K562 (cell line): ENCODE measurements around the gene NLE1. TPM values are rescaled to one million over a fixed set of nuclear protein-coding genes. Genes with fewer than 3 reads are reported as not detected.

Experiments used
- ATAC-seq: fragments of 200-7000 bp; cut with Tn5 transposase; 3 replicates; pipeline ENCODE4 v1.9.1; 2020; ENCODE audit warnings: moderate library complexity
- BruUV-seq: library from RNA; stranded (reverse); fragments of 400-500 nt; replicated peaks from 2 replicates; lab custom pipeline; 2021; lab: Mats Ljungman, UMichigan
- CTCF ChIA-PET: fragments of 300-600 bp; formaldehyde crosslinking; extraction: SDS; loops from one replicate; lab custom pipeline; 2021; ENCODE audit warnings: low intra/inter-chr PET ratio; lab: Yijun Ruan, JAX
- POLR2A ChIA-PET: fragments of 300-600, 350-650 bp; sonication (Branson Sonifier 250); formaldehyde crosslinking; extraction: SDS; loops from one replicate; lab custom pipeline; 2021; ENCODE audit warnings: antibody characterized with exemption, inconsistent platforms; lab: Yijun Ruan, JAX
- DNase-seq, 4 experiments: peaks; one replicate each; pipeline versions ENCODE4 v3.0.0 to v3.0.0-alpha.2; 2011 to 2018; ENCODE audit warnings: low spot score in 3 of 4, mixed read lengths in 3 of 4; ENCODE audit errors: extremely low read depth in 1 of 4
- FAIRE-seq: peaks from 2 replicates; lab custom pipeline; 2011; peaks lifted over from hg19 to GRCh38; lab: Jason Lieb, UNC
- H2AFZ ChIP-seq: 2 replicates; pipeline ENCODE4 v1.6.0; 2011; ENCODE audit warnings: low read depth, low read length, control low read depth, inconsistent platforms
- H3K27ac ChIP-seq: fragments of 200-600 bp; 3 replicates; pipeline ENCODE4 v1.8.0; 2011; ENCODE audit warnings: low read depth, mild to moderate bottlenecking, control low read depth, inconsistent platforms, low read length, moderate library complexity, mixed read lengths; ENCODE audit errors: extremely low read depth
- H3K27me3 ChIP-seq, 2 experiments: fragments of 300-600 bp in 1 of 2; 2 replicates in 1 of 2; 3 replicates in 1 of 2; pipeline versions ENCODE4 v1.6.0 to v1.8.0; 2011; ENCODE audit warnings: inconsistent platforms in 2 of 2, low read length in 2 of 2, mild to moderate bottlenecking in 1 of 2, mixed read lengths in 1 of 2, moderate library complexity in 1 of 2; ENCODE audit not compliant: control insufficient read depth in 2 of 2, insufficient read depth in 2 of 2
- H3K36me3 ChIP-seq: fragments of 300-600 bp; 3 replicates; pipeline ENCODE4 v1.8.0; 2011; ENCODE audit warnings: mild to moderate bottlenecking, low read length, inconsistent platforms; ENCODE audit not compliant: control insufficient read depth, insufficient read depth
- H3K4me1 ChIP-seq, 2 experiments: fragments of 200-600 bp in 1 of 2; replicated peaks in 1 of 2; 2 replicates in 1 of 2; 3 replicates in 1 of 2; pipeline versions ENCODE4 v1.5.1 to v1.8.0; 2011; ENCODE audit warnings: inconsistent platforms in 2 of 2, low read length in 2 of 2, mild to moderate bottlenecking in 1 of 2, mixed read lengths in 1 of 2, moderate library complexity in 1 of 2; ENCODE audit not compliant: control insufficient read depth in 2 of 2, insufficient read depth in 2 of 2
- H3K4me2 ChIP-seq: 2 replicates; pipeline ENCODE4 v1.6.1; 2011; ENCODE audit warnings: low read length, control low read depth, inconsistent platforms, mixed read lengths; ENCODE audit not compliant: insufficient read depth
- H3K4me3 ChIP-seq: fragments of 200-600 bp; sonication (generic), shearing (Covaris generic); 2 replicates; pipeline ENCODE4 v1.5.1; 2016; ENCODE audit warnings: control low read depth, inconsistent platforms
- H3K79me2 ChIP-seq: fragments of 200-600 bp; 3 replicates; pipeline ENCODE4 v1.8.0; 2011; ENCODE audit warnings: low read length, inconsistent platforms; ENCODE audit not compliant: control insufficient read depth, insufficient read depth
- H3K9ac ChIP-seq, 2 experiments: 2 replicates each; pipeline versions ENCODE4 v1.6.0 to v1.6.1; 2011; ENCODE audit warnings: low read depth in 2 of 2, low read length in 2 of 2, control low read depth in 1 of 2, inconsistent platforms in 1 of 2, mild to moderate bottlenecking in 1 of 2, mixed read lengths in 1 of 2; ENCODE audit not compliant: insufficient read depth in 1 of 2
- H3K9me1 ChIP-seq: one replicate; pipeline ENCODE4 v1.6.0; 2011; ENCODE audit warnings: inconsistent platforms, mild to moderate bottlenecking, low read length, moderate library complexity; ENCODE audit not compliant: control insufficient read depth, insufficient read depth
- H3K9me3 ChIP-seq: replicated peaks from 2 replicates; pipeline ENCODE4 v1.5.1; 2011; ENCODE audit warnings: low read depth, low read length, inconsistent platforms; ENCODE audit not compliant: control insufficient read depth, insufficient read depth
- H4K20me1 ChIP-seq: replicated peaks from 2 replicates; pipeline ENCODE4 v1.6.1; 2011; ENCODE audit warnings: low read length, inconsistent platforms, mixed read lengths; ENCODE audit not compliant: control insufficient read depth, insufficient read depth
- OTX1 ChIP-seq: fragments of 450-650 bp; formaldehyde crosslinking; IDR thresholded peaks from 2 replicates; pipeline ENCODE4 v1.4.0; 2022; ENCODE audit warnings: mild to moderate bottlenecking
- PCBP1 ChIP-seq: fragments of 200-400 bp; formaldehyde crosslinking; IDR thresholded peaks from 2 replicates; pipeline ENCODE4 v1.6.1; 2018; ENCODE audit warnings: mild to moderate bottlenecking, low read depth, low read length; ENCODE audit not compliant: poor library complexity, severe bottlenecking
- SMAD1 ChIP-seq: fragments of 150-350 bp; IDR thresholded peaks from 2 replicates; pipeline ENCODE4 v1.6.1; 2014; ENCODE audit warnings: low read length, low read depth; ENCODE audit not compliant: partially characterized antibody
- XRCC5 ChIP-seq: fragments of 200-400 bp; formaldehyde crosslinking; IDR thresholded peaks from 2 replicates; pipeline ENCODE4 v1.6.1; 2017; ENCODE audit warnings: low read depth, mild to moderate bottlenecking, low read length
- ZBTB17 ChIP-seq: fragments of 450-650 bp; formaldehyde crosslinking; IDR thresholded peaks from 2 replicates; pipeline ENCODE4 v1.4.0; 2020; ENCODE audit warnings: mild to moderate bottlenecking
- ZNF174 ChIP-seq: fragments of 250-450 bp; sonication (Bioruptor Pico); IDR thresholded peaks from 2 replicates; pipeline ENCODE4 v1.4.0; 2020; ENCODE audit warnings: mild to moderate bottlenecking
- WGBS: fragments of 100-300 bp; shearing (Covaris generic); methylation state at CpG from one replicate; pipeline ENCODE4 v1.1.6; 2016; ENCODE audit warnings: low coverage, mixed read lengths; ENCODE audit not compliant: insufficient coverage; ENCODE audit errors: missing lambda C conversion rate; 5-methylcytosine and 5-hydroxymethylcytosine counted together
- in situ Hi-C: fragments of 300-500 bp; cut with MboI; formaldehyde crosslinking; loops from 4 replicates; pipeline ENCODE4 v1.15.0; 2018; ENCODE audit warnings: inconsistent platforms, mixed read lengths
- intact Hi-C: fragments of 100-400 bp; cut with micrococcal nuclease; formaldehyde crosslinking; loops from 2 replicates; pipeline ENCODE4 v1.14.2; 2022
- polyA plus RNA-seq, 8 experiments: library from polyadenylated mRNA; depleted of rRNA in 4 of 8; stranded (reverse) in 5 of 8; unstranded in 3 of 8; fragments of >200 nt; fragmentation: Nextera tagmentation in 2 of 8; fragmentation: Illumina TruSeq in 1 of 8; extraction: Ambion mirVana in 2 of 8; extraction: Trizol in 1 of 8; gene quantifications; 2 replicates each; pipeline versions ENCODE4 v1.2.1 to v1.2.3, GENCODE V29; 2011 to 2014; ENCODE audit warnings: inconsistent platforms in 1 of 8, missing spikeins in 1 of 8
- total RNA-seq, 7 experiments: library from RNA; depleted of rRNA in 6 of 7; stranded (reverse); fragments of >200 nt in 6 of 7; fragmentation: Illumina TruSeq in 2 of 7; extraction: Trizol in 2 of 7; gene quantifications; 2 replicates each; pipeline versions ENCODE4 v1.2.1 to v1.2.3, GENCODE V29; 2011 to 2021; ENCODE audit warnings: low replicate concordance in 1 of 7
- TF ChIP-seq, protein P1 (sequence below): fragments of 450-650 bp; IDR thresholded peaks from 2 replicates; pipeline ENCODE4 v1.6.1; 2017; ENCODE audit warnings: antibody characterized with exemption, mild to moderate bottlenecking
- TF ChIP-seq, protein P2 (sequence below), 2 experiments: fragments of 450-650 bp; conservative IDR thresholded peaks; 2 replicates each; pipeline ENCODE4 v1.6.1; 2017; ENCODE audit warnings: mild to moderate bottlenecking in 2 of 2, moderate library complexity in 2 of 2

The NLE1 gene
- total and polyA plus RNA-seq, 9 of the 15 experiments (the other 6 are each of a cell fraction or from before 2014, with no cell fraction given) = 3.8 to 69.0 (median 29.4) TPM

DNA sequence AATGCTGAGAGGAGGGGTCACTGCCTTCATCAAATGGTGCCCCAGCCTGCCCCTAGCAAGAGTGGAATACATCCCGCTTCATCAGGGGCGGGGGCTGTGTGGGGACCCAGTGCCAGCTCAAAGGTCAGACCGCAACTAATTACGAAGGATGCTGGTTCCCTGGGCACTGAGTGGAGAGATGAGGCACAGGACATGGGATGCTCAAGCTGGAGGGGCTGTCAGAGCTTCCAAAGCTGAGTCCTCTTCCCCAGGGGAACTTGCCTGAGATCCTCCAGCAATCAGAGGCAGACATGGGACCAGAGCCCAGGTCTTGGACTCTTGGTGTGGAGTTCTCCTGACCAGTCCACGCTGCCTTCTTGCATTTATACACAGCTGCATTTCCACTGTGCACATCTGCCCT lies 24.4 kb upstream of the NLE1 start:
- in situ Hi-C loops = loop anchor here (10.0 kb wide), 1 partner anchor 588 kb away; the partner anchor contains the start of gene GAS2L2
- H3K27ac ChIP-seq = no peak overlapping the region
- no peak overlapping the region for H3K4me3 ChIP-seq
- no peaks in the 10 kb centered on the region for H3K9me3 ChIP-seq
- peaks cover 20 to 57% of the 10 kb centered on the region in 2 experiments for H3K27me3 ChIP-seq
- no peaks in the 10 kb centered on the region for H3K9me1 ChIP-seq
- WGBS = 0% methylated on average over 4 of the region's 5 CpGs
- no TSS peak for BruUV-seq
- H2AFZ ChIP-seq = no peak overlapping the region
- DNase-seq = no peak
- no peaks in the 10 kb centered on the region; a peak in 1 of 5 replicates for H3K4me1 ChIP-seq
- intact Hi-C loops = no loop called here
- H4K20me1 ChIP-seq = no peaks in the 10 kb centered on the region
- no peaks in the 10 kb centered on the region for H3K36me3 ChIP-seq
- ChIA-PET CTCF (no interaction called here), POLR2A (interaction anchor here (1.4 kb wide), 1 partner anchor 16 kb away, joined by 4 read pairs; no protein-coding TSS in a partner anchor)
- no peak for FAIRE-seq
- H3K9ac ChIP-seq = no peak overlapping the region
- TF ChIP-seq PCBP1 = no peak
- no peaks in the 10 kb centered on the region for H3K79me2 ChIP-seq
- no peak for ATAC-seq
- no peak overlapping the region for H3K4me2 ChIP-seq

DNA sequence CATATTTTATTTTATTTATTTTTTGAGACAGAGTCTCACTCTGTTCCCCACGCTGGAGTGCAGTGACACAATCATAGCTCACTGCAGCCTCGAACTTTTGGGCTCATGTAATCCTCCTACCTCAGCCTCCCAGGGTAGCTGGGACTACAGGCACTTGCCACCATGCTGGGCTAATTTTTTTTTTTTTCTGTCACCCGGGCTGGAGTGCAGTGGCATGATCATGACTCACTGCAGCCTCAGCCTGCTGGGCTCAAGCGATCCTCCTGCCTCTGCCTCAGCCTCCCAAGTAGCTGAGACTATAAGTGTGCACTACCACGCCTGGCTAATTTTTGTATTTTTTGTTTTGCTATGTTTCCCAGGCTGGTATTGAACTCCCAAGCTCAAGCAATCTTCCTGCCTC lies 22.6 kb upstream of the NLE1 start:
- Histone ChIP-seq H3K36me3 (no peaks in the 10 kb centered on the region), H3K4me3 (no peak overlapping the region), H3K9me1 (no peaks in the 10 kb centered on the region), H3K27ac (no peak overlapping the region), H3K9me3 (no peaks in the 10 kb centered on the region), H3K79me2 (no peaks in the 10 kb centered on the region), H3K9ac (no peak overlapping the region), H3K27me3 (peaks cover 26 to 49% of the 10 kb centered on the region in 2 experiments), H2AFZ (no peak overlapping the region), H4K20me1 (no peaks in the 10 kb centered on the region), H3K4me2 (no peak overlapping the region), H3K4me1 (no peaks in the 10 kb centered on the region; a peak in 1 of 5 replicates)
- FAIRE-seq (no peak), DNase-seq (no peak), ATAC-seq (no peak)
- POLR2A ChIA-PET = no interaction called here
- in situ Hi-C loops = loop anchor here (10.0 kb wide), 1 partner anchor 590 kb away; the partner anchor contains the start of gene GAS2L2
- WGBS = 0% methylated on average over 4 of the region's 5 CpGs
- CTCF ChIA-PET = no interaction called here
- BruUV-seq = no TSS peak
- intact Hi-C loops = no loop called here
- TF ChIP-seq, protein P1, sequence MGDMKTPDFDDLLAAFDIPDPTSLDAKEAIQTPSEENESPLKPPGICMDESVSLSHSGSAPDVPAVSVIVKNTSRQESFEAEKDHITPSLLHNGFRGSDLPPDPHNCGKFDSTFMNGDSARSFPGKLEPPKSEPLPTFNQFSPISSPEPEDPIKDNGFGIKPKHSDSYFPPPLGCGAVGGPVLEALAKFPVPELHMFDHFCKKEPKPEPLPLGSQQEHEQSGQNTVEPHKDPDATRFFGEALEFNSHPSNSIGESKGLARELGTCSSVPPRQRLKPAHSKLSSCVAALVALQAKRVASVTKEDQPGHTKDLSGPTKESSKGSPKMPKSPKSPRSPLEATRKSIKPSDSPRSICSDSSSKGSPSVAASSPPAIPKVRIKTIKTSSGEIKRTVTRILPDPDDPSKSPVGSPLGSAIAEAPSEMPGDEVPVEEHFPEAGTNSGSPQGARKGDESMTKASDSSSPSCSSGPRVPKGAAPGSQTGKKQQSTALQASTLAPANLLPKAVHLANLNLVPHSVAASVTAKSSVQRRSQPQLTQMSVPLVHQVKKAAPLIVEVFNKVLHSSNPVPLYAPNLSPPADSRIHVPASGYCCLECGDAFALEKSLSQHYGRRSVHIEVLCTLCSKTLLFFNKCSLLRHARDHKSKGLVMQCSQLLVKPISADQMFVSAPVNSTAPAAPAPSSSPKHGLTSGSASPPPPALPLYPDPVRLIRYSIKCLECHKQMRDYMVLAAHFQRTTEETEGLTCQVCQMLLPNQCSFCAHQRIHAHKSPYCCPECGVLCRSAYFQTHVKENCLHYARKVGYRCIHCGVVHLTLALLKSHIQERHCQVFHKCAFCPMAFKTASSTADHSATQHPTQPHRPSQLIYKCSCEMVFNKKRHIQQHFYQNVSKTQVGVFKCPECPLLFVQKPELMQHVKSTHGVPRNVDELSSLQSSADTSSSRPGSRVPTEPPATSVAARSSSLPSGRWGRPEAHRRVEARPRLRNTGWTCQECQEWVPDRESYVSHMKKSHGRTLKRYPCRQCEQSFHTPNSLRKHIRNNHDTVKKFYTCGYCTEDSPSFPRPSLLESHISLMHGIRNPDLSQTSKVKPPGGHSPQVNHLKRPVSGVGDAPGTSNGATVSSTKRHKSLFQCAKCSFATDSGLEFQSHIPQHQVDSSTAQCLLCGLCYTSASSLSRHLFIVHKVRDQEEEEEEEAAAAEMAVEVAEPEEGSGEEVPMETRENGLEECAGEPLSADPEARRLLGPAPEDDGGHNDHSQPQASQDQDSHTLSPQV = no peak
- TF ChIP-seq ZNF174 (CRISPR knock-in tag) (no peak), OTX1 (no peak), SMAD1 (no peak), ZBTB17 (CRISPR knock-in tag) (no peak), XRCC5 (no peak)
- TF ChIP-seq, protein P2, sequence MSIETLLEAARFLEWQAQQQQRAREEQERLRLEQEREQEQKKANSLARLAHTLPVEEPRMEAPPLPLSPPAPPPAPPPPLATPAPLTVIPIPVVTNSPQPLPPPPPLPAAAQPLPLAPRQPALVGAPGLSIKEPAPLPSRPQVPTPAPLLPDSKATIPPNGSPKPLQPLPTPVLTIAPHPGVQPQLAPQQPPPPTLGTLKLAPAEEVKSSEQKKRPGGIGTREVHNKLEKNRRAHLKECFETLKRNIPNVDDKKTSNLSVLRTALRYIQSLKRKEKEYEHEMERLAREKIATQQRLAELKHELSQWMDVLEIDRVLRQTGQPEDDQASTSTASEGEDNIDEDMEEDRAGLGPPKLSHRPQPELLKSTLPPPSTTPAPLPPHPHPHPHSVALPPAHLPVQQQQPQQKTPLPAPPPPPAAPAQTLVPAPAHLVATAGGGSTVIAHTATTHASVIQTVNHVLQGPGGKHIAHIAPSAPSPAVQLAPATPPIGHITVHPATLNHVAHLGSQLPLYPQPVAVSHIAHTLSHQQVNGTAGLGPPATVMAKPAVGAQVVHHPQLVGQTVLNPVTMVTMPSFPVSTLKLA (conservative IDR thresholded peaks at IDR 0.05) = no peak
